ENCODE measurements around the gene C2orf76.

C2orf76 gene

DNA sequence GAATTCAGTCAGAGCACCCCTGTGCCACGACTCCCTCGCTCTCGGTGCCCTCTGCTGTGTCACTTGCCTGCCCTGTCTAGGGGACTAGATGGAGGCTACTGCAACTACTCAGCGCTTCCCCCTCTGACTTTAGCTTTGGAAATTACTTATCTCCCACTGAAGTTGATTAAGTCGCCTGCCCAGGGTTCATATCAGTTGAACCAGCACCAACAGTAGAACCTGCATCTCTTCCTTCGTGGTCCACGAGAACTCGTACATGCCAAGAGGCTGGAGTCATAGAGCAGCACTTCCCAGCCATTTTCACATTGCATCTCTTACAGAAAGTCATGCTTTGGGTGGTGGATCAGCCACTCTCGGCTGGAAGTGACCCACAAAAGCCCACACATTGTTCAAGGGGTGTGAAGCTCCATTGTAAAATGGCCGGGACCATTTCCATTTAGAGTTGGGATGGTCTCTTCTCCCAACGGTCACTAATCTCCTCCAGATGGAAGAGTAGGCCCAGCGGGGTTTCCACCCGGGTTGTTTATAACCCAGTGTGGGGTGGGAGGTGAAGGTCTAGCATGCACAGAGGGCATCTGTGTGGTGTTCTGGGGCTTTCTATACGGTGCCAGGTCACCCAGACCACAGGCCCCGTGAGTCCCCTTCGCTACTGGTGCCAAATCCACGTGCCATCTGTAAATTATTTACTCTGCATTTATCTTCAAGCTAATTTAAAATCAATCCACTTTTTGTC, 105.0 kb downstream of the C2orf76 start:
- no peak for DNase-seq

DNA sequence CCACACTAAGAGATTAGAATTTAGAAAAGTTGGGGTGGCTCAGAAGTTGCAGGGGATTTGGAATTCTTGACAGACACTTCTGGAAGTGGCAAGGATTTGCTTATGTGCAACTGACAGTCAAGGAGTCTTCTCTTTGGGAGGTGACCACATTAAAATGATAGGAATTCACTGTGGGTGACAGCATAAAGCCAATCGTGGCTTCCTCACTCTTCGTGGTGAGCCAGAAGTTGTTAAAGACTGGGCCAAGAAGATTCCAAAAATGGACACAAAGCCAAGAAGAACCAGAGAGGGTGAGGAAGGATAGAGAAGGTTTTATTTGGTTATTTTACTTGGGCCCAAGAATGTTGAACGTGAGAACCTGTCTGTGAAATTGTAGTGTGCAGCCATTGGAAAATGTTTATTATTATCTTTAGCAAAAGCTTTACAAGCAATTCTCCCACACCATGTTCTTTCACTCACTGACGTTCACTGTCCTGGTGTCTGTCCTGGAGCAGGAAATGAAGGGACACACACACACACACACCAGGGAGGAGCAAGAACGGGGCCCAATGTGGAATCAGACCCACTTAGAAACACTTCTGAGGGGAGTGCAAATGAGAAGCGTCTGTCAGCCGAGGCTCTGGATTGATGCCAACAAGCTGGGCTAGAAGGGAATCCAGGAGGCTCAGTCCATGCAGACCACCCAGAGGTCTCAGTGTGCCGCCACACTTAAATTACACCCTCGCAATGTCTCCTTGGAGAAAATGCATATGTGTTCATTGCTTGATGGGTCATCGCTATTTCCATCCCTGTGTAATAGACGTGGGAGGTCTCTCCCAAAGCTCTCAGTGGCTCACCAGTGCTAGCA, 105.8 kb downstream of the C2orf76 start:
- no peak for DNase-seq

DNA sequence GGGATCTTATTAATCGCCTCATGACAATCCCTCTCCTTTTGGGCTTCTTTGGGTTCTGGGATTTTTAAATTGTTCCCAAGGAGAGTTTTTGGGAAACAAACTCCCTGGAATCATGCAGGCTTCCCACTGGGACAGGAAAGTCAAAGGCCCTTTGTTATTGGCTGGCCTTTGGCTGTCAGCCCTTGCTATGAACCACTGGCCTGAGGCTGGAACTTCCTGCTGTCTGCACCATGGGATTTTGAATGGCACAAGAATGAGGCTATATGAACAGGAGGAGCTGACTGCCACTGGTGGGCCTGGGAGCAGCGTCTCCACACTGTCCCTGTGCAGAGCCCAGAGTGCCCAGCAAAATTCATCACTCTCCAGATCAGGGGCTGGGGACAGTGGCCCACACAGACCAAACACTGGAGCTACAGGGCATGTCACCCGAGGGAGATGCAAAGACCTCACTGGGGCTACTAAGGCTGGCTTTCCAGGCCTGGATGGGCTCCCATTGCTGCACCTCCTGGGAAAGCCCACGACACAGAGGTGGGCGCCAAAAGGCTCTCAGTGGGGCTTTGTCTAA, 107.3 kb downstream of the C2orf76 start:
- no peak for DNase-seq

DNA sequence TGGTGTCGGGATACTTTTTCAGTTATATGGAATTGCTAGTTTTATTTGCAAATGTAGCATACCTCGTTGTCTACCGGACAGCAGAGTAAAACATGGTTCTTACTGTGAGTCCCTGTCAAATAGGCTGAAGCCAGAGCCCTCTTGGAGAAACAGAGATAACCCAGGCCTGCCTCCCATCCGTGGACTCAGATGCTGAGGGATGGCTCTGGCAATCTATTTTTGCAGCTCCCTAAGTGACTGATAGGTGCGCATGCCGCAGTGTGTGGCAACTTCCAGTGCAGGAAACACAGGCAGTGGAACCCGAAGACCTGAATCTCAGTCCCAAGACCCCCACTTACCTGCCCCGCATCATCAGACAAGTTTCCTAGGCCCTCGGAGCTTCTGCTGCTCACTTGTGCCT, 109.4 kb downstream of the C2orf76 start:
- DNase-seq, result no peak

DNA sequence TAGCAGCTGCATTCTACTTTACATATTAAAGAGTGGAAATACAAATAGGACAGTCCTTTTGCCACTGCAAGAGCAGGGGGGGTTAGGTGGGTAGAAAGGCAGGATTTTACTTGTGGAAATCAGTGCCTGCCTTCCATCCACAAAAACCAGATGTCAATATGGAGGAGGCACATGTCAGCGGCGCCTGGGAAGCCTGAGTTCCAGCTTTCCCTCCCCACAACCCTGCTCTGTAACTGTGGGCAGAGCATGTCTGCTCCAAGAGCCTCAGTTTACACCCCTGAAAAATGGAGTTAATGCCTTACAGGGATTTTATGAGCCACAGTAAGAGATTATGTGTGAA, 110.1 kb downstream of the C2orf76 start:
- no peak for DNase-seq

DNA sequence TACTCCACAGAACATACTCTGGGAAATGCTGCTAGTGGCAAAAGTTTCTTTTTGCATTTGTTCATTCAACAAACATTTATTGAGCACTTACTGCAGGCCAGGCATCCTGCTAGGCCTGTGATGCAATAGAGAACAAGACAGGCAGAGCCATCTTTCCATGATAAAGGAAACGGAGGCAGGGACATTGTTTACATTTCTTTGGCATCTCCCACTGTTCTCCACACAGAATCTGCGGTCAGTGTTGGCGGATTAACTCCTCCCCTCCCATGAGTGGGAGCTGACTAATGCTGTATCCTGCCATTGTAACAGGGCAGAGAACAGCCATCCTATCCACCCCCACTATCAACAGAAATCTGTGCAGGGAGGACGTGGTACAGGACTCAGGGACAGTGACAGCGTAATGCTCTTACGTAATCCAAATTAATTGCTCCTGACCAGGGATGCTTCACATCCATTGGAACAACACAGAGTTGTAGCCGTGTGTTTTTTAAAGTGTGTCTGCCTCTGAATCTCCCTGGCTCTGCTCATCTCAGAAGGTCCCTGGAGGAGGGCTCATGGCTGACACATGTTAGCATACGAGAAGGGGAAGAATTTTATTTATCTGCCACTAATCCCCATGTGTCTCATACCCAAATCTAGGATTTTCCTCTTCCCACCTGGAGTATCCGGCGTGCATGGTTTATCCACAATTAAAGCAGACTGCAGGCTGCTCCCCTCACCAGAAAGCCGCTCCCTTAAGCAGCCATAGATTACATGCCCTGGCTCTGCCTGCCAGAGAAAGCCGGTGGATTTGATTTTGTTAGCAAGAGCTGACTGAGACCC, 110.7 kb downstream of the C2orf76 start:
- DNase-seq, result no peak

DNA sequence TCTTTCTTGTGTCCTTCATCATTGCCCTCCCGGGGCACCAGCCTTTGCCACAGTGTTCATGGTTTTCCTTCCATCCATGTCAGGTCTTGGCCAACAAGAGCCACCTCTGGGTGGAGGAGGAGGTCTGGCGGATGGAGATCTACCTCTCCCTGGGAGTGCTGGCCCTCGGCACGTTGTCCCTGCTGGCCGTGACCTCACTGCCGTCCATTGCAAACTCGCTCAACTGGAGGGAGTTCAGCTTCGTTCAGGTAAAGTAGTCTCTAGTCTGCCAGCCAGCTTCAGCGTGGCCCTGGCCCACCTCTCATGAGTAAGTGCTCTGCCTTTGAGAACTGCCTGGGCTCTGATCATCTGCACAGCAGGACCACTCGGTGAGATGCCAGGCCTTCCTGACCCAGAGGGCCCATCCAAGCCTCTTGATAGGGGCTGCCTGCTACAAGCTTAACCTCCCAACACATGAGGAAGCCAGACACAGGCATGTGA, 112.0 kb downstream of the C2orf76 start:
- DNase-seq, result no peak

DNA sequence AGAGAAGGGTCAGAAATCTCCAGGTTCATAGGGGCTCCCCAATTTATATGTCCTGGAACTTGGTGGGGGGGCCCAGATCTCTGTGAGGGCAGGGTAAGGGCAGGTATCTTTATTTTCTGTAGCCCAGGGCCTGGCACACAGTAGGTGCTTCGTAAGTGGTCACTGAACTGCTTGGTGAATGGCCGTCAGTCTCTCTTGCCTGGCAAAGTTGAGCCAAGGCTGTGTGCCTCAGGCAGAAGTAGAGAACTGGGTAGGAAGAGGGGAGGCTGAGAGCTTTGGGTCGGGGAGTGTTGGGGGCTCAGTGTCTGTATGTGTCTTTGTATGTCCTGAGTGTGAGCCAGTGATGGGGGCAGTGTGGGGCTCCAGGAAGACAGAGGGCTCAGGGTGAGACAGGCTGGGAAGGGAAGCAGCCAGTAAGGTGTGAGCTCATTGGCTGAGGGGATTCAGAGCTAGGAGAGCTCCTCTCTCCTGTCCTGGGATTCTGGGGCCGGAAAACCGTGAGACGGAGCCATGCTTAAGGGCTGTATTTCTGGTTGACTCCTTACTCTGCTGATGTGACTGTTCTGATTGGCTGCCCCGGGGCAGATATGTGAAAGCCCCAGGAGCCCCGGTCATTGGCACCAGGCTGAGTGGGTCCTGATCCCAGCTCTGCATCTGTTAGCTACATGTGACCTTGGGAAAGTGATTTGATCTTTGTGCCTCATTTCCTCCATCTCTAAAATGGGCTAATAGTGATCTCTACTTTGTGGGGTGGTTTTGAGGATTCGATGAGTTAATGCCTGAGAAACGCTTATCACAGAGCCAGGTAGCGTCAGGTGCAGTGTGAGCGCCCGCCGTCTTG, 112.7 kb downstream of the C2orf76 start:
- DNase-seq, result no peak

DNA sequence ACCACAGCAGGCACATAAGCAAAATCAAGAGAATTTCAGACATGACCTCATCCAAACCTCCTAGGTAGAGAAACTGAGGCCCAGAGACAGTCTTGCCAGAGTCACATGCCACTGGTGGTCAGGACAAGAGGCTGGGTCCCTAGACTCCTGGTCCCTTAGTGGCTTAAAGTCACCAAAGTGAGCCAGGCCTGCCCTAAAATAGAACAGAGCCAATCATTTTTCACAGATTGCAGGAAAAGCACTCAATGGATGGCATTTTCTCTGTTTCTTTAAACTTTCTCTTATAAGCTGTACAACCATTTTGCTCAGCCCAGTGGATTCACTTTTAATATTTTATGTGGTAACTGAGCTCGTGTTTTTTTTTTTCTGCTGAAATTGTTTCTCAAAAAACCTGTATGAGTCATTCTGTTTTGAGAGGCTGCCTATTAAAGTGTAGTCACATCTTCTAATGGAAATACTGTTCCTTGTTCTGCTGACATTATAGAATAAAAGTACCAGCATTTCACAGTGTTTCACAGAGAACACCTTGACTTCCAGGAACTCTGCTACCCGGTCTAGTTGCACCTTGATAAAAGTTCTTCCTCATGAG, 113.4 kb downstream of the C2orf76 start:
- no peak for DNase-seq

All from activated CD4-positive, alpha-beta T cell treated with anti-CD3 and anti-CD28 coated beads, Interleukin-2, amount 50 U/mL, for 1 hour (primary cell).